ENCODE data around the gene ICE2. TPM values are rescaled to one million over a fixed set of nuclear protein-coding genes. Genes with fewer than 3 reads are reported as not detected.
"Not testable (repeated sequence)": the region's sequence is repeated elsewhere in the genome, so short reads cannot be mapped to it uniquely, and the experiment has no call there.

The ICE2 gene
- total RNA-seq, 1 donor from 2014 or later, result 51.9 TPM

DNA sequence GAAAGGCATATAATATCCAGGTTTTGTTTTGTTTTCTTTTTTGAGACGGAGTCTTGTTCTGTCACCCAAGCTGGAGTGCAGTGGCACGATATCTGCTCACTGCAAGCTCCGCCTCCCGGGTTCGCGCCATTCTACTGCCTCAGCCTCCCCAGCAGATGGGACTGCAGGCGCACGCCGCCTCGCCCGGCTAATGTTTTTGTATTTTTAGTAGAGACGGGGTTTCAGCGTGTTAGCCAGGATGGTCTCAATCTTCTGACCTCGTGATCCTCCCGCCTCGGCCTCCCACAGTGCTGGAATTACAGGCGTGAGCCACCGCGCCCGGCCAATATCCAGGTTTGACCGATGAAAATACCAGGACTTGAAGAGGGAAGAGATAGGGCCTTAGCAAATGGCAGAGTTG lies 66.1 kb downstream of the ICE2 start:
- H3K4me3 Mint-ChIP-seq; H3K27ac Mint-ChIP-seq; H3K9me3 Mint-ChIP-seq; DNase-seq (ENCODE audit: low spot score); intact Hi-C loops (cut with micrococcal nuclease); H3K27me3 Mint-ChIP-seq (ENCODE audit: insufficient read depth); H3K36me3 Mint-ChIP-seq (ENCODE audit: low read depth): not testable (repeated sequence)
- H3K4me1 Mint-ChIP-seq (ENCODE audit: low read depth), result peaks cover 14% of the 10 kb centered on the region

DNA sequence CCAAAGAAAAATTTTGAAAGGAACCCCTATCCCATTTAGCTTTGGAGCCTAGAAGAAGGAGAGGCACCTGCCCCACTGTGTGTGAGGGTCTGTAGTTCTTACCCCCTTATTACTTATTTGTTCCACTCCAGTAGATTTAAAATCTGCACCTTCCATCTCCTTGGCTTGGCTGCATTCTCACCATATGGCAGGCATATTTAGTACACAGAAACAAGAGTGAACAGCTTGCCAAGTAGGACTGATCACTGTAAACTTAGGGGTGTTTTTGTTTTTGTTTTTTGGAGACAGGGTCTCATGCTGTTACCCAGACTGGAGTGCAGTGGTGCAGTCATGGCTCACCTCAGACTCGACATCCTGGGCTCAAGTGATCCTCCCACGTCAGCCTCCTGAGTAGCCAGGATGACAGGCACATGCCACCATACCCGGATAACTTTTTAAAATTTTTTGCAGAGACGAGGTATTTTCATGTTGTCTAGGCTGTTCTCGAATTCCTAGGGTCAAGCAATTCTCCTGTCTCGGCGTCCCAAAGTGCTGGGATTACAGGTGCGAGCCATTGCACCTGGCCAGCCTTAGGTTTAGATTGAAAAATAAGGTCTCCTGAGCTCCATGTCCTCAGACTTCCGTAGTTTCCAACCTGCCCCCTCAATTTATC lies 67.0 kb downstream of the ICE2 start:
- peaks cover 3% of the 10 kb centered on the region for H3K36me3 Mint-ChIP-seq (ENCODE audit: low read depth)
- H3K9me3 Mint-ChIP-seq, result no peaks in the 10 kb centered on the region
- H3K27me3 Mint-ChIP-seq (ENCODE audit: insufficient read depth), result peaks cover 2% of the 10 kb centered on the region
- no peak for DNase-seq (ENCODE audit: low spot score)
- H3K4me1 Mint-ChIP-seq (ENCODE audit: low read depth), result peaks cover 14% of the 10 kb centered on the region
- no peak overlapping the region for H3K27ac Mint-ChIP-seq
- no peak overlapping the region for H3K4me3 Mint-ChIP-seq
- intact Hi-C loops (cut with micrococcal nuclease), result no loop called here

DNA sequence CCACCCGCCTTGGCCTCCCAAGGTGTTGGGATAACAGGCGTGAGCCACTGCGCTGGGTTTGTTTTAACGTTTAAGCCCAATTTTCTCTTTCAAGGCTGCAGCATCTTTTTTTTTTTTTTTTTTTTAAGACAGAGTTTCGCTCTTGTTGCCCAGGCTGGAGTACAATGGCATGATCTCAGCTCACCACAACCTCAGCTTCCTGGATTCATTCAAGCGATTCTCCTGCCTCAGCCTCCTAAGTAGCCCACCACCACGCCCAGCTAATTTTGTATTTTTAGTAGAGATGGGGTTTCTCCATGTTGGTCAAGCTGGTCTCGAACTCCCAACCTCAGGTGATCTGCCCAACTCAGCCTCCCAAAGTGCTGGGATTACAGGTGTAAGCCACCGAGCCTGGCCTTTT lies 68.6 kb downstream of the ICE2 start:
- H3K36me3 Mint-ChIP-seq (ENCODE audit: low read depth); H3K9me3 Mint-ChIP-seq; intact Hi-C loops (cut with micrococcal nuclease); H3K27me3 Mint-ChIP-seq (ENCODE audit: insufficient read depth); DNase-seq (ENCODE audit: low spot score); H3K27ac Mint-ChIP-seq; H3K4me3 Mint-ChIP-seq: not testable (repeated sequence)
- peaks cover 14% of the 10 kb centered on the region for H3K4me1 Mint-ChIP-seq (ENCODE audit: low read depth)

DNA sequence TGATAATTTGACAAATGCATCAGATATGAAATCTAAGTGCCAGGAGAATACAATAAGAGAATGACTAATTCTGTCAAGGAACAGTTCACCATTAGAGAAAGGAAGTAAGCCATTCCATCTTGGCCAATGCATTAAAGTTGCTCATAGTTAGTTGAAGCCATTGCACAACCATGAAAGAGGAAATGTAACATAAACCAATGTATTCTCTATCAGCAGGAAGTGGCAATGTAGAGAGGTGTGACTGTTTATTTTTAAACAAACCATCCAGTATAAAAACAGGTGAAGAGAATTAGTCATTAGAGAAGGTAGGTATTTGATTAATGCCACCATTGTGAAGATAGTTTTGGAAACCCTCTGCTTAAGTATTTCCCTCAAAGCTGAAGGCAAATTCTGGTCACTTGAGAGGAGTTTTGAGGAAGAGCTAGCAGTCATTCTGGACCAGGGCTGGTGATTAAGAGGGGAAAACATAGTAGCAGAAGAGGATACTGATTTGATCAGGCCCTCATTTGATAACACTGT lies 70.4 kb downstream of the ICE2 start:
- peaks cover 3% of the 10 kb centered on the region for H3K36me3 Mint-ChIP-seq (ENCODE audit: low read depth)
- DNase-seq (ENCODE audit: low spot score), result no peak
- peaks cover 14% of the 10 kb centered on the region for H3K4me1 Mint-ChIP-seq (ENCODE audit: low read depth)
- H3K27me3 Mint-ChIP-seq (ENCODE audit: insufficient read depth), result peaks cover 8% of the 10 kb centered on the region
- H3K27ac Mint-ChIP-seq, result peak overlapping the region; percentile 56
- intact Hi-C loops (cut with micrococcal nuclease), result no loop called here
- no peaks in the 10 kb centered on the region for H3K9me3 Mint-ChIP-seq
- no peak overlapping the region for H3K4me3 Mint-ChIP-seq

DNA sequence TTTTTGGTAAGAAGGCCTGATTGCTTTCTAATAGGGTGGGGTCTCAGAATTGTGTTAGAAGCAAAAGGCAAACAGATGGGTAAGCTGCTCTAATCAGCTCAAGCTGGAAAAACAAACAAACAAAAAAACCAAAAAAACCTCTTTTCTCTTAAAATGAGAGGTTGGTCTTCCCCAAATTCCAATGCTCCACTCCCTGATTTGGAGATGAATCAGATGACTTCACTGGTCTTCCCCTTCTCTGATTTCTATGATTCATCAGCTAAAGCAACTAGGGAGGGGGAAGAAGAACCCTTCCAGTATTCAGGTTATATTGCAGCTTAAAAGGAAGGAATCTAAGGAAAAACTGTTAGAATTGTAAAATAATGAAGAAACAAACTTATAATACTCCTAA lies 71.5 kb downstream of the ICE2 start:
- H3K36me3 Mint-ChIP-seq (ENCODE audit: low read depth), result peaks cover 3% of the 10 kb centered on the region
- no peaks in the 10 kb centered on the region for H3K9me3 Mint-ChIP-seq
- DNase-seq (ENCODE audit: low spot score), result no peak
- intact Hi-C loops (cut with micrococcal nuclease), result no loop called here
- peaks cover 12% of the 10 kb centered on the region for H3K27me3 Mint-ChIP-seq (ENCODE audit: insufficient read depth)
- H3K4me1 Mint-ChIP-seq (ENCODE audit: low read depth), result peaks cover 14% of the 10 kb centered on the region
- no peak overlapping the region for H3K27ac Mint-ChIP-seq
- H3K4me3 Mint-ChIP-seq, result no peak overlapping the region

DNA sequence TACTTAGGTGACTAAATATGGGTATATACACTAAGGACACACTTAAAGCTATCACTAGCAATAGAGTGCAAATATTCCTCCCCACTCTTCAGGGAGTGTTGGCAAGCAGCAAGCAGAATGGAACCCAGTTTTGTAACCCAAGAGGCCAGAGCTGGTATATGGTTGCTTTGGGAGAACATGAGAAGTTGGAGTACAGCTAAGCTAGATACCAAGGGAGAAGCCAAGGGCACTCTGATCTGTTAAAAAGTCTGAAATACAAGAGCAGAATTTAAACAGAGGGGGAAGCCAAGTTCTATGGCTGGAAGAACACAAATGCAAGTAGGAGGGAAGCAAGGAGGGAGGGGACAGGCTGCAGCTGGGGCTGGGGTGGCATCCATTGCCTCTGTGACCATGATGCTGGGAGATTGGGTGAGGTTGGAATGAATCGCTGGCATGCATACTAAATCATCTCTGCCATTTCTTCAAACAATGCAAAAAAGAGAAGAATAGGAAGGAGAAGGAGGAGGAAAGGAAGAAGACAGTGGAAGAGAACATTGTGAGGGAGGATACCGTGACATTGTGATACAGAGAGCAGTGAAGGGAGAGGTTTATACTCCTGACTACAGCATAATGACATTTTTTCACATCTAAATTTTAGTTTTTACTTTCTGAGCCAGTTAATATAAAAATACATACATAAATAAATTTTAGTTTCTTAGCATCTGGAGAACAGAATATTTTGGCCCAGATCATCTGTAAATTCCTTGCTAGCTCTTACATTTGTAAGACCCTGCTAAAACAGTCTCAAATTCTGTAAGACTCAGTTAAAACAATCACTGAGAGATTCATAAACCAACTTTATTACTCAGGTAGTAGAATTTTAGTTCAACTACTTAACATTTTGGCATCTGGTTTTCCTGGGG lies 72.2 kb downstream of the ICE2 start:
- H3K27me3 Mint-ChIP-seq (ENCODE audit: insufficient read depth), result peaks cover 12% of the 10 kb centered on the region
- no peak overlapping the region for H3K27ac Mint-ChIP-seq
- DNase-seq (ENCODE audit: low spot score), result no peak
- no peak overlapping the region for H3K4me3 Mint-ChIP-seq
- peaks cover 3% of the 10 kb centered on the region for H3K36me3 Mint-ChIP-seq (ENCODE audit: low read depth)
- intact Hi-C loops (cut with micrococcal nuclease), result no loop called here
- no peaks in the 10 kb centered on the region for H3K9me3 Mint-ChIP-seq
- peaks cover 14% of the 10 kb centered on the region for H3K4me1 Mint-ChIP-seq (ENCODE audit: low read depth)

DNA sequence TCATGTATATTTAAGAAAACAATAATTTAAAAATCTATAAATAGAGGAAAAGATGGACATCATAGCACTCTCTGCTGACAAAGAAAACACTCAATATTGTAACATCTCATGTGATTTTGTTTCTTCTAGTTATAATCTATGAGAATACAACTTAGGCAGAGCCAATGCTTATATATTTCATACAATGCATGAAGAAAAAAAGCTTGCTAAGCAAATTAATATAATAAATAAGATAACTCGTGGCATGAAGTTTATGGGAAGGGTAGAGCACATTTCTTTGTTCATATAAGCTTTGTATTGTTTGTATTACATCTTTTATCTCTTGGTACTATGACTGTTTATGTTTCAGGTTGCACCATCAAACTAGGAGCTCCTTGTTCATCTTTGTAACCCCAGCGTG lies 73.5 kb downstream of the ICE2 start:
- H3K4me3 Mint-ChIP-seq, result no peak overlapping the region
- no peaks in the 10 kb centered on the region for H3K9me3 Mint-ChIP-seq
- peaks cover 14% of the 10 kb centered on the region for H3K4me1 Mint-ChIP-seq (ENCODE audit: low read depth)
- H3K27me3 Mint-ChIP-seq (ENCODE audit: insufficient read depth), result peaks cover 10% of the 10 kb centered on the region
- H3K27ac Mint-ChIP-seq, result no peak overlapping the region
- H3K36me3 Mint-ChIP-seq (ENCODE audit: low read depth), result peaks cover 3% of the 10 kb centered on the region
- DNase-seq (ENCODE audit: low spot score), result no peak
- intact Hi-C loops (cut with micrococcal nuclease), result no loop called here

DNA sequence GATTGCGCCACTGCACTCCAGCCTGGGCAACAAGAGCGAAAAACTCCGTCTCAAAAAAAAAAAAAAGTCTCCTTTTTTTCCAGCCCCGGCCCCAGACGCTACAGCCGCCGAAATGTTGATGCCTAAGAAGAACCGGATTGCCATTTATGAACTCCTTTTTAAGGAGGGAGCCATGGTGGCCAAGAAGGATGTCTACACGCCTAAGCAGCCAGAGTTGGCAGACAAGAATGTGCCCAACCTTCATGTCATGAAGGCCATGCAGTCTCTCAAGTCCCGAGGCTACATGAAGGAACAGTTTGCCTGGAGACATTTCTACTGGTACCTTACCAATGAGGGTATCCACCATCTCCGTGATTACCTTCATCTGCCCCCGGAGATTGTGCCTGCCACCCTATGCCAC lies 74.6 kb downstream of the ICE2 start:
- H3K27ac Mint-ChIP-seq; H3K36me3 Mint-ChIP-seq (ENCODE audit: low read depth); H3K4me3 Mint-ChIP-seq; H3K9me3 Mint-ChIP-seq; intact Hi-C loops (cut with micrococcal nuclease); H3K27me3 Mint-ChIP-seq (ENCODE audit: insufficient read depth); DNase-seq (ENCODE audit: low spot score): not testable (repeated sequence)
- peaks cover 20% of the 10 kb centered on the region for H3K4me1 Mint-ChIP-seq (ENCODE audit: low read depth)

DNA sequence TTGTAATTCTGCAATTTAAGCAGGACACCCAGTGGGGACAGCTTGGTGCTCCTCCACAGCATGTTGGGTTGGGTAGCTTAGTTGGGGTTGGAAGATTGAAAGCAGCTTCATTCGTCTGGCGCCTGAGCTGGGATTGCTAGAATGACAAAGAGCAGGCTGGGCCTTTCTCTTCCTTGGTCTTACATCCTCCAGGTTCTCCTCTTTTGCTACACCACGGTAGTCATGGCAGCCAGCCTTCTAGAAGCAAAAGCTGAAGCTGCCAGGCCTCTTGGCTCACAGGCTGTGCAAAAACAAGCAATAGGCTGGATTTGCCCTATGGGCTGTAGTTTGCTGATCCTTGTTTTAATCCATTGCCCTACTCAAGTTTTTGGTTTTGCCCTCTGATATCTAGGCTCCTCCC lies 78.0 kb downstream of the ICE2 start:
- Mint-ChIP-seq H3K4me3 (no peak overlapping the region), H3K9me3 (no peaks in the 10 kb centered on the region), H3K27ac (no peak overlapping the region), H3K27me3 (ENCODE audit: insufficient read depth) (peaks cover 7% of the 10 kb centered on the region), H3K36me3 (ENCODE audit: low read depth) (peaks cover 10% of the 10 kb centered on the region), H3K4me1 (ENCODE audit: low read depth) (peaks cover 28% of the 10 kb centered on the region)
- intact Hi-C loops (cut with micrococcal nuclease), result no loop called here
- no peak for DNase-seq (ENCODE audit: low spot score)

DNA sequence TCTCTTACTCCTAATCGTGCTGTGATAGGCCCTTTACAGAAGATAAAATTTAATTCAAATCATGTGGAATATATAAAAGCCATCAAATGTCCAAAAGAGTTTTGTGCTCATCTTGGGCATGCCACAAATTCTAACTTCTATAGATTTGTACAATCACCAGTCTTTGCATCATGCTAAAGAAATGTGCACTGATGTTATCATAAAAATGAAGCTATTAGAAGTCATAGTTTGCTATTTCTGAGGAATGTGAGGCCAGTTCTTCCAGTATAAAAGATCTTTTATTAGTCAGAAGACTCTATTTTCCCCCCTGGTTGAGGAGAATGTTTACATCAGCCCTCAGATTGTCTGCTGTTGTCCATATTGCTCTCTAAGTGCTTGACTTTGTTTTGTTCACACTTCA lies 79.0 kb downstream of the ICE2 start:
- Mint-ChIP-seq H3K4me1 (ENCODE audit: low read depth) (peaks cover 37% of the 10 kb centered on the region), H3K27me3 (ENCODE audit: insufficient read depth) (peaks cover 5% of the 10 kb centered on the region), H3K27ac (no peak overlapping the region), H3K9me3 (no peaks in the 10 kb centered on the region), H3K4me3 (peak overlapping the region; percentile 78), H3K36me3 (ENCODE audit: low read depth) (peaks cover 18% of the 10 kb centered on the region)
- intact Hi-C loops (cut with micrococcal nuclease), result loop anchor here (5.0 to 10.0 kb wide), 4 partner anchors 42 to 605 kb away; no protein-coding TSS in a partner anchor
- DNase-seq (ENCODE audit: low spot score), result no peak

DNA sequence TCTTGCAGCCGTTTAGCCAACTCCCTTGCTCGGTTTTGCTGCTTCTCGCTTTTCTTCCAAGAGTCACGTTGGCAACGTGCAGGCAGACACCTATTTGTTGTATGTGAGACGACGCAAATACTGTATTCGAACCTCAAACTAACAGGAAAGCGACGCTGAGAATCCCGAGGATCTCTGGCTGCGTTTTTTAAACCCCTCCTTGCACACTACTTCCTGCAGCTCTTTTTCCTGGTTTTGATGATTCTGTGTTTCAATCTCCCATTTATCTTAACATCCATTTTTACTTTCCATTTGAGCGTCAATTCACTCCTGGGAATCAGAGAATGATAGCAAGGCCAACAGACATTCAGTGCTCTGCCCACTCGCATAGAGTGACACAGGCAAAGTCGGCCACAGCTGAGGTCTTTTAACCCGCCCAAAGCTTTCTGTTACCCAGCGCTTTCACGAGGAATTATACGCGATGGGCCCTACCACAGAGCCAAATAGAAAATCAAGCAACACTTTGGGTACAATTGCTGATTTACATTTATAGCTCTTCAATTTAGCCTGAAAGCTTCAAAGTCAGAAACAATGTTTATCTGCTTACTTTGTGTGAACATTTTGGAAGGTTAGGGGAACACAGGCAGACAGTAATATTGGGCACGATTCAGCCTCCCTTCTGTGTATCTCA lies 79.6 kb downstream of the ICE2 start:
- Mint-ChIP-seq H3K27me3 (ENCODE audit: insufficient read depth) (peaks cover 5% of the 10 kb centered on the region), H3K36me3 (ENCODE audit: low read depth) (peaks cover 22% of the 10 kb centered on the region), H3K4me1 (ENCODE audit: low read depth) (peaks cover 43% of the 10 kb centered on the region), H3K9me3 (no peaks in the 10 kb centered on the region), H3K4me3 (peak overlapping the region; percentile 78), H3K27ac (peak overlapping the region; percentile 93)
- intact Hi-C loops (cut with micrococcal nuclease), result loop anchor here (5.0 to 10.0 kb wide), 4 partner anchors 43 to 605 kb away; no protein-coding TSS in a partner anchor
- DNase-seq (ENCODE audit: low spot score), result no peak

DNA sequence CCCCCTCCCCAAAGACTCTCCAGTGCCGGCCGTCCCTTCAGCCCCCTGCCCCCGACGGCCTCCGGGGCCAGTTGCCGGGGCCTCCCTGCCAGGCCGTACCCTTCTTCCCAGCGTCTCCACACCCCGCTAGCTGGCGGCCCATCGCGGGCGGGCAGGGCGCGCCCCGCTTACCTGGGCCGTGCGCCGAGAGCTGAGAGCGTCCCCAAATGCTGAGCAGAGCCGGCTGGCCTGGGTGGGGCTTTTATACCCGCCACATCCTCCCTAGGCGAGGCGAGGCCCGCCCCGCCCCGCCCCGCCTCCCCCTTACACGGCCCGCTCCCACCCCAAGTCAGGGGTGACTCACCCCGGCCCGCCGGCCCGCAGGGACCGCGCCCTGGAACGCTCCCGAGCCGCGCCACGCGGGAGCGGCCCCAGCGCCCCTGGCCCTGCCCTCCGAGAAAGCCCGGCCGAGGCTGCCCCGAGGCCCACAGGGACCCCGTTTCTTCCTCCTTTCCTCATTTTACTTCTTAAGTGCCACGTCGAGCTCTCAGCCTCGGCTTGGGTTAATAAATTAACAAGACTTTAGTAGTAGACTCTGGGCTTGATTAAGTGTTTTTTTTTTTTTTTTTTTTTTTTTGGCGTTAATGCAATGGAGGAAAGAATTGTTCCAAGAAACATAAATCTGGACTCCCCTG lies 81.0 kb downstream of the ICE2 start, which contains the start of gene ANXA2:
Gene ANXA2 (minus strand): TSS at position 215 of the 674 bp plus-strand sequence. CDS start 11,911 bp downstream, outside the sequence.
- Mint-ChIP-seq H3K27me3 (ENCODE audit: insufficient read depth) (no peaks in the 10 kb centered on the region), H3K4me3 (peak within 1 kb of the TSS; percentile 97), H3K27ac (peak within 1 kb of the TSS; percentile 97), H3K36me3 (ENCODE audit: low read depth) (peaks cover 35% of the 10 kb centered on the region), H3K4me1 (ENCODE audit: low read depth) (peaks cover 56% of the 10 kb centered on the region), H3K9me3 (no peaks in the 10 kb centered on the region)
- peak; percentile 80 for DNase-seq (ENCODE audit: low spot score)
- intact Hi-C loops (cut with micrococcal nuclease), result loop anchor here (1.0 to 10.0 kb wide), 8 partner anchors 9 to 709 kb away; partner anchors contain the start of genes BNIP2 and ICE2
